GM19455 (cell line): ENCODE measurements around the gene ACBD4.

Experiments used
- ATAC-seq: cut with Tn5 transposase; IDR thresholded peaks from one replicate; pipeline ENCODE4 v1.9.1; 2021; ENCODE audit not compliant: unreplicated experiment

ACBD4 gene

DNA sequence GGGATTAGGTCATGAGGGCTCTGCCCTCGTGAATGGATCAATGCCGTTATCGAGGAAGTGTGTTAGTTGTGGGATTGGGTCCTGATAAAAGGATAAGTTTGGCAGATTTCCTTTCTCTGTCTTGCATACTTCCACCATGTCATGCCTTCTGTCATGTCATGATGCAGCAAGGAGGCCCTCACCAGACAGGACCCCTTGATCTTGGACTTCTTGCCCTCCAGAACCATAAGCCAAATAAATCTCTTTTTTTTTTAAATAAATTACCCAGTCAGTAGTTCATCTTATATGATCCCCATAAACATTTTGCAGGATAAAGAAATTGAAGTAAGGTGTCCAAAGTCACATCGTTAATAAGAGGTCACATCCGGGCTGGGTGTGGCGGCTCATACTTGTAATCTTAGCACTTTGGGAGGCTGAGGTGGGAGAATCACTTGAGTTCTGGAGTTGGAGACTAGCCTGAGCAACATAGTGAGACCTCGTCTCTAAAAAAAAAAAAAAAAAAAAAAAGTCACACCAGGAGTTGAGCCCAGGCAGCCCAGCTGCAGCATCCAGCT lies 51.4 kb downstream of the ACBD4 start:
- ATAC-seq: no peak

DNA sequence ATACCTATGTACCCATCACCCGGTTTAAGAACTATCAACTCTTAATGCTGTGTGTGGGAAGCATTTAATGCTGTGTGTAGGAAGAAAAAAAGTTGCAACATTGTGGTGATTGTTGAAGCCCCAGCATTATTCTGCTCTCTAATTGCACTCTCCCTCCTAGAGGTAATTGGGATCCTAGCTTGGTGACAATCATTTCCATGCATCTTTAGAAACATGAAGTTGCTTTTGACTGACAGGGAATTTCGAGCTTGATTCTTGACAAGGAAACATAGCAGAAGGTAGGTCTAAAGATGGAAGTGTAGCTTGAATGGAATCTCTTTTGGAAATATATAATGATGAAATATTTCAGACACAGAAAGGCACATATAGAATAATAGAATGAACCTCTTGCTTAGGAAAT lies 53.5 kb downstream of the ACBD4 start:
- ATAC-seq: no peak

DNA sequence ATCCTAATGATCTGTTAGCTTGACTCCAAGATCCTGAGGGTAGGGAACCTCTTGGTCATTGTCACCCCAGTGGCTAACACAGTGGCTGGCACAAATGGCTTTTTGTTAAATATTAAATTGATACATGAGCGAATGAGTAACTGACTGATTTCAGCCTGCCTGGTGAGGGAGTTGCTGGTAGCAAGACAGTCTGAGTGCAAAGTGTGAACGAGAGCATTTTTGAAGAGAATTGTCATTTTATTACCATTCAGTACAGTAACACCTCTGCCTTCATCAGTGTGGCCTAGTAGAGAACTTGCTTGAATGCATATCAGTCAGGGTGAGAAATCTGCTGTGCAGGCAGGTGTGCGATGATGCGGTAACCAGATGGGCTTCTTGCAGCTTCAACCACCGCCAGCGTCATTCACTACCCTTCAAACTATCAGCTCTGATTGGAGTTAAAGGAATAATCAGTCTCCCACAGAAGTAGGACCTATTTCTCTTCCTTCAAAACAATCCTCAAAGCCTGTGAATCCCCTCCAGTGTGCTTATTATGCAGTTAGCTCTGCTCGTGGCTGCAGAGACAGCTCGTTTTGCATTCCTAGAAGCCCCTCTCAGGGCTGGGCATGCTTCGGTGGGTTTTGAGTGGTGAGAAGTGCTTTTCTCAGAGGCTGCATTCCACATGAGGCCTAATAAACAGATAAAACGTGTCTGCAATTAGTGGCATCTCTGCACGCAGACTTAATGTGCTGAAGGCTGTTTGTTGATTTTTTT lies 55.2 kb downstream of the ACBD4 start:
- ATAC-seq: no peak
